Neutrophil (primary cell): ENCODE data around the gene GTPBP2.

Experiments used
- H3K27ac ChIP-seq: fragments of 200-600 bp; sonication (generic); 2 replicates; pipeline ENCODE4 v1.5.1; 2016; ENCODE audit warnings: mild to moderate bottlenecking, moderate library complexity
- H3K27me3 ChIP-seq: fragments of 200-600 bp; sonication (generic); 2 replicates; pipeline ENCODE4 v1.6.0; 2016; ENCODE audit warnings: mild to moderate bottlenecking
- H3K36me3 ChIP-seq: fragments of 200-600 bp; sonication (generic); 2 replicates; pipeline ENCODE4 v1.5.1; 2017
- H3K4me1 ChIP-seq, 2 experiments: fragments of 200-600 bp in 1 of 2; sonication (generic) in 1 of 2; 1 replicate in 1 of 2; 2 replicates in 1 of 2; pipeline versions ENCODE4 v1.5.1 to v1.6.1; 2013 to 2016; ENCODE audit warnings: low read depth in 1 of 2, low read length in 1 of 2, mild to moderate bottlenecking in 1 of 2, moderate library complexity in 1 of 2; ENCODE audit not compliant: control insufficient read depth in 1 of 2, insufficient read depth in 1 of 2
- H3K4me3 ChIP-seq, 2 experiments: fragments of 200-600 bp in 1 of 2; sonication (generic) in 1 of 2; 1 replicate in 1 of 2; 2 replicates in 1 of 2; pipeline ENCODE4 v1.5.1; 2013 to 2016; ENCODE audit warnings: low read depth in 1 of 2, low read length in 1 of 2, mild to moderate bottlenecking in 1 of 2, moderate library complexity in 1 of 2
- H3K9me3 ChIP-seq: fragments of 200-600 bp; sonication (generic); 2 replicates; pipeline ENCODE4 v1.5.1; 2016
- TF ChIP-seq, protein P1 (sequence below): fragments of 200-600 bp; sonication (generic); IDR thresholded peaks from 2 replicates; pipeline ENCODE4 v1.5.1; 2016; ENCODE audit warnings: antibody characterized with exemption

The GTPBP2 gene

DNA sequence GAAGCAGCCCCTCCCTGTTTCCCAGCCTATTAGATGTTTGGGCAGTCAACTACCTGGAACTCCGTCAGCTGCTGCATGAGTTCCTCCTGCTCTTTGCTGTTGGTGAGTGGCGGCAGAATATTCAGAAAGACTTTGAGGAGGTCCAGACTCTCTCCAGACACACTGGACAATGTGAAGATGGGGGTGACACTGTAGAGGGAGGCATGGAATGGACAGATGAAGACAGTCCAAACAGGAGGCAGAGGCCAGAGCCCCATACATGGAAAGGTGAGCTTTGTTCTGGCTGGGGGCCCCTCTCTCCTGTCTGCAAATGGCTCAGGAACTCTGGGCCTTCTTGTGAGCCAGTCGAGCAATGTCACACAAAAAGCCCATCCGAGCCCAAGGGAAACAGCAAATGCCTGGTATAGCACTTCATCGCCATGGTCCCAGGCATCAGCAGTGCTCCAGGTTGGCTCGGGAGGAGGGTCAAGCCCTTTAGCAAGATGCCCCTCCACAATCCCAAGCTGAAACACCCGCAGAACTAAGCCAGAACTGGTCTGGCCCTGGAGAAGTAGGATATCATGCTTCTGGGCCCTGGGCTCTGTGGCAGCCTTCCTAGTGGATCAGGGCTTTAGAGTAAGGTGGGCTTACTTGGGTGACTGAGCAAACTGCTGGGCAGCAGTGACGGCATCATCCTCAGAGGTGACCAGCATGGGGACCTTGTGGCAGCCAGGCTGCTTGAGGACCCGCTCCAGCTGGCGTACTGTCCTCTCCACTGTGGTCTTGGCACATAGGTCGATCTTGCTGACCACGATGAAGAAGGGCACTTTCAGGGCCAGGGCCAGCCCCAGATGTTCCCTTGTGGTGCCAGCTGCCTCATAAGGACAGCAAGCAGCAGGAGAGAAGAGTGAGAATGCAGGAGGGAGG lies 4.9 kb downstream of the GTPBP2 start:
- H3K27ac ChIP-seq: no peak overlapping the region
- H3K4me3 ChIP-seq: no peak overlapping the region
- peaks cover 66% of the 10 kb centered on the region for H3K36me3 ChIP-seq
- H3K9me3 ChIP-seq: no peaks in the 10 kb centered on the region
- H3K4me1 ChIP-seq: peaks cover 28 to 32% of the 10 kb centered on the region in 2 experiments
- H3K27me3 ChIP-seq: no peaks in the 10 kb centered on the region
- TF ChIP-seq, protein P1, sequence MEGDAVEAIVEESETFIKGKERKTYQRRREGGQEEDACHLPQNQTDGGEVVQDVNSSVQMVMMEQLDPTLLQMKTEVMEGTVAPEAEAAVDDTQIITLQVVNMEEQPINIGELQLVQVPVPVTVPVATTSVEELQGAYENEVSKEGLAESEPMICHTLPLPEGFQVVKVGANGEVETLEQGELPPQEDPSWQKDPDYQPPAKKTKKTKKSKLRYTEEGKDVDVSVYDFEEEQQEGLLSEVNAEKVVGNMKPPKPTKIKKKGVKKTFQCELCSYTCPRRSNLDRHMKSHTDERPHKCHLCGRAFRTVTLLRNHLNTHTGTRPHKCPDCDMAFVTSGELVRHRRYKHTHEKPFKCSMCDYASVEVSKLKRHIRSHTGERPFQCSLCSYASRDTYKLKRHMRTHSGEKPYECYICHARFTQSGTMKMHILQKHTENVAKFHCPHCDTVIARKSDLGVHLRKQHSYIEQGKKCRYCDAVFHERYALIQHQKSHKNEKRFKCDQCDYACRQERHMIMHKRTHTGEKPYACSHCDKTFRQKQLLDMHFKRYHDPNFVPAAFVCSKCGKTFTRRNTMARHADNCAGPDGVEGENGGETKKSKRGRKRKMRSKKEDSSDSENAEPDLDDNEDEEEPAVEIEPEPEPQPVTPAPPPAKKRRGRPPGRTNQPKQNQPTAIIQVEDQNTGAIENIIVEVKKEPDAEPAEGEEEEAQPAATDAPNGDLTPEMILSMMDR: no peak

DNA sequence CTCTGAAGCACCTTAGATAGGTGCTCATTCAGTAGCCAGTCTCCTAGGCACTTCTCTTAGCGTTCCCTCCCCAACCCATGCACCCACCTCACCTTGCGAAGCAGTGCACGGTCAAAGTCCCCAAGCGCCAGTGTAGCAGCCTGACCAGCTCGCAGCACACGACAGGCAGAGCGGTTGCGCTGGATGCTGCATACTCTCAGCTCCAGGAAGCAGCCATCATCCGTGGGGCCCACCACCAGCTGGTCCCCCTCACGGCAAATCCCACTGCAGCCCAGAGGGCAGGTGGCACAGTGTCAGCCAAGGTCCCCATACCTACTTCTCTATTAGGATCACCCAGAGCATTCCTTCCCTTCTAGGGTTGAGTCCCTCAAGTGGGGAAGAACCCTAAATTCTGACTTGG lies 6.5 kb downstream of the GTPBP2 start:
- no peak overlapping the region for H3K27ac ChIP-seq

DNA sequence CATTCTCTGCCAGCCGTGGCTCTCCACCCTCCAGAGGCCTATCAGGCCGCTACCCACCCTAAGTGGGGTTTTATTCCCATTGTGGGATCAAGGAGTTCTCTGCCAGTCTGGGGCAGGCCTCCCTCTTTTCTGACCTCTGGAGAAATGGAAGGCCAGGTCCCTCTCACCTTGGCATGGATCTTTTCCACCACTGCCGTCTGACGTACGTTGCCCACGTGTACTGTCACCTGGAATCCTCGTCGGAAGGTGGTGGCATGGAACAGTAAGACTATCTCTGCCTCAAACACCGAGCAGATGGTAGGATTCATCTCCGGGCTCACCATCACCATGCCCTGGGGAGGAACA lies 7.3 kb downstream of the GTPBP2 start:
- Histone ChIP-seq H3K4me1 (peaks cover 8 to 10% of the 10 kb centered on the region in 2 experiments), H3K27ac (no peak overlapping the region), H3K9me3 (no peaks in the 10 kb centered on the region), H3K36me3 (peaks cover 82% of the 10 kb centered on the region), H3K4me3 (no peak overlapping the region), H3K27me3 (no peaks in the 10 kb centered on the region)
- TF ChIP-seq, protein P1: no peak

More for the DNA sequence above, 6.5 kb downstream of the GTPBP2 start:
- Histone ChIP-seq H3K4me1 (peaks cover 15 to 18% of the 10 kb centered on the region in 2 experiments), H3K27me3 (no peaks in the 10 kb centered on the region), H3K36me3 (peaks cover 76% of the 10 kb centered on the region), H3K4me3 (no peak overlapping the region), H3K9me3 (no peaks in the 10 kb centered on the region)
- TF ChIP-seq, protein P1: no peak

DNA sequence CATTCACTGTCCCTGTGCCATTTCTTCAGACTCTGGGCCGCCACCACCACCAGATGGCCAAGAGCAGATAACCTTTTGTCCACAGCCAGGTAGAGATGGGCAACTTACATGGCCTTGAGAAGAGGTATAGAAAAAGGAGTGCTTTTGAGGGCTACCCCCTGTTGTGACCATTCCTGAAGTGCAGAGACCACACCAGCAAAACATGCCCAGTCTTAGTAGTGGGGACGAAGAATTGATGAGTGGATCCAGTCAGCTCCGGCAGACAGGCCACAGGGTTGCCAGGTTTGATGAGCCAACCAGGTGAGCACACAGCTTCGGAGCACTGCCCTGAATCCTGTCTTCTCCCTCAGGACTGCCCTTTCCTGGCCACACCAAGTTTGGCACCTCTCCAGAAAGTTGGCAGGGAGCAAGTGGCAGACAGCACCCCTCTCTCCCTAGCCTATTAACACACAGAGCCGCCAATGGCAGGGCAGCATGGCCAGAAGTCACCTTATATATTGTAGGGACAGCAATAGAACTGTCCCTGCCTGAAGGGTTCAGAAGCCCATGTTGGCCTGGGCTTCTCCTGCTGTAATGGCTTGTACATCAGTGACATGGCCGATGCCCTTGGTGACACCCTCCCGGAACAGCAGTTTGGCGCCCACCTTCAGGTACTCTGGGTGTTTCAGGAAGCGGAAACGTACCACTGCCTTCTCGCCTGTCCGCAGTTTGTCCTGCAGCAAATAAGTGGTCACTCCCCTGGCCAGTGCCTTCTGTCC lies 7.8 kb downstream of the GTPBP2 start:
- Histone ChIP-seq H3K4me3 (no peak overlapping the region), H3K27me3 (no peaks in the 10 kb centered on the region), H3K36me3 (peaks cover 83% of the 10 kb centered on the region), H3K4me1 (peaks cover 3 to 6% of the 10 kb centered on the region in 2 experiments), H3K9me3 (no peaks in the 10 kb centered on the region), H3K27ac (no peak overlapping the region)
- TF ChIP-seq, protein P1: no peak

DNA sequence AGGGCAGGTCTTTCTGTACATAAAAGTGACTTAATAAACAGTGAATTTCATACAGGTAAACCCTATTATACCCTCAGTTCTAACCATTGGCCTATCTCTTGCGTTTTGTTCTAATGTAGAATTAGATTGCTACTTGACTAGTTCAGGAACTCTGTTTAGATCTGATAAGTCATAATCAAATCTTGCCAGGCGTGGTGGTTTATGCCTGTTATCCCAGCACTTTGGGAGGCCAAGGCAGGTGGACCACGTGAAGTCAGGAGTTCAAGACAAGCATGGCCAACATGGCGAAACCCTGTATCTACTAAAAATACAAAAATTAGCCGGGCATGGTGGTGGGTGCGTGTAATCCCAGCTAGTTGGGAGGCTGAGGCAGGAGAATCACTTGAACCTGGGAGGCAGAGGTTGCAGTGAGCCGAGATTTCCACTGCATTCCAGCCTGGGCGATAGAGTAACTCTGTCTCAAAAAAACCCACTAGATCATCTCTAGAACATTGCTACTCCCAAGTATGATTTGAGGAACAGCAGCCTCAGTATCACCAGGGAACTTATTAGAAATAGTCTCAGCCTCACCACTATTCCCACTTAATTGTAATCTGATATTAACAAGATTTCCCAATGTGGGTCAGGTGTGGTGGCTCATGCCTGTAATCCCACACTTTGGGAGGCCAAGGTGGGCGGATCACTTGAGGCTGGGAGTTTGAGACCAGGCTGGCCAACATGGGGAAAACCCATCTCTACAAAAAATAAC lies 12.2 kb downstream of the GTPBP2 start:
- Histone ChIP-seq H3K27me3 (no peaks in the 10 kb centered on the region), H3K4me1 (no peaks in the 10 kb centered on the region), H3K9me3 (no peaks in the 10 kb centered on the region), H3K36me3 (peaks cover 64% of the 10 kb centered on the region), H3K4me3 (no peak overlapping the region), H3K27ac (no peak overlapping the region)
- TF ChIP-seq, protein P1: no peak
